Esophagus squamous epithelium (tissue), 4 donors: ENCODE data around the gene HMGN1.

ENCODE experiments used
- CTCF ChIP-seq, 6 experiments: fragments of 450-650 bp in 4 of 6; fragments of 200-600 bp in 2 of 6; sonication (generic) in 2 of 6; IDR thresholded peaks; one replicate each; pipeline ENCODE4 v1.5.1; 2016 to 2019; ENCODE audit warnings: antibody characterized with exemption in 6 of 6, mild to moderate bottlenecking in 4 of 6, moderate library complexity in 4 of 6
- POLR2A ChIP-seq, 4 donors: fragments of 450-650 bp; IDR thresholded peaks; one replicate each; pipeline ENCODE4 v1.6.1; 2017; ENCODE audit warnings: antibody characterized with exemption in 4 of 4, mild to moderate bottlenecking in 4 of 4, moderate library complexity in 3 of 4

- TF ChIP-seq CTCF (IDR thresholded peaks at IDR 0.05) (no peak), POLR2A (IDR thresholded peaks at IDR 0.05) (no peak)
Measured at GRCh38 chr21:39367783-39368182, 18.9 kb upstream of the HMGN1 start.
